Tibial artery (tissue), 4 donors: ENCODE data around the gene BAHCC1.

Experiments used
- DNase-seq, 2 donors: peaks; one replicate each; pipeline ENCODE4 v3.0.0-alpha.2; 2019
- H3K27ac ChIP-seq, 2 donors: fragments of 200-600 bp; sonication (generic) in 1 of 2; 1 replicate in 1 of 2; 2 replicates in 1 of 2; pipeline ENCODE4 v1.5.1; 2018 to 2019; ENCODE audit warnings: mild to moderate bottlenecking in 1 of 2
- H3K27me3 ChIP-seq, 2 donors: fragments of 200-600 bp; sonication (generic) in 1 of 2; one replicate each; pipeline versions ENCODE4 v1.5.1 to v1.6.0; 2016 to 2019
- H3K36me3 ChIP-seq, 3 donors: fragments of 200-600 bp; sonication (generic) in 2 of 3; one replicate each; pipeline ENCODE4 v1.5.1; 2016 to 2019; ENCODE audit warnings: mild to moderate bottlenecking in 2 of 3
- H3K4me1 ChIP-seq, 4 donors: fragments of 200-600 bp; sonication (generic) in 2 of 4; 1 replicate in 3 of 4; 2 replicates in 1 of 4; pipeline ENCODE4 v1.5.1; 2016 to 2019
- H3K4me3 ChIP-seq, 2 donors: fragments of 200-600 bp; sonication (generic) in 1 of 2; 1 replicate in 1 of 2; 2 replicates in 1 of 2; pipeline ENCODE4 v1.5.1; 2018 to 2019; ENCODE audit warnings: mild to moderate bottlenecking in 2 of 2
- H3K9me3 ChIP-seq, 3 donors: fragments of 200-600 bp; sonication (generic) in 1 of 3; one replicate each; pipeline ENCODE4 v1.5.1; 2016 to 2019
- intact Hi-C: fragments of 100-400 bp; cut with DNase I; formaldehyde crosslinking; loops from one replicate; pipeline ENCODE4 v1.15.0; 2023; ENCODE audit warnings: low total_unique reads
- TF ChIP-seq, protein P1 (sequence below), 2 experiments: fragments of 200-600 bp in 1 of 2; fragments of 450-650 bp in 1 of 2; IDR thresholded peaks; one replicate each; pipeline ENCODE4 v1.5.1; 2017 to 2019; ENCODE audit warnings: antibody characterized with exemption in 2 of 2, mild to moderate bottlenecking in 1 of 2, moderate library complexity in 1 of 2

BAHCC1 gene

DNA sequence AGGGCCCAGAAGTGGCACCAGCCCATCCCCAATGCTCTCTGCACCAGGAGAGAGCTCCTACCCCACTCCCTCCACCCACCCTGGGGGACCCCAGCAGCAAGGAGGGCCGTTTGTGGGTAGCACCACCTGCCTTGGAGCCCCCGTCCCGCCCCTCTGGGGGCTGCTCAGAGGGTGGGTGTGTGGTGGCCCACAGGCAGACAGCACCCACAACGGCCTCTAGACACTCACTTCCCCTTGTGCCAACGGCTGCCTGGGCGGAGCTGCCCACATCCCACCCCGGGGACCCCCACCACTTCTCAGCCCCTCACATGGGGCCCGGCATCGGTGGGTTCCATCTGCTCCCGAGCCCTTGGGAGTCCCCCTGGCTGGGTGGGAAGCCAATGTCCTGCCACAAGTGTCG lies 33.3 kb downstream of the BAHCC1 start:
- H3K4me1 ChIP-seq = peaks cover 14 to 63% (median 57%) of the 10 kb centered on the region in 4 donors

DNA sequence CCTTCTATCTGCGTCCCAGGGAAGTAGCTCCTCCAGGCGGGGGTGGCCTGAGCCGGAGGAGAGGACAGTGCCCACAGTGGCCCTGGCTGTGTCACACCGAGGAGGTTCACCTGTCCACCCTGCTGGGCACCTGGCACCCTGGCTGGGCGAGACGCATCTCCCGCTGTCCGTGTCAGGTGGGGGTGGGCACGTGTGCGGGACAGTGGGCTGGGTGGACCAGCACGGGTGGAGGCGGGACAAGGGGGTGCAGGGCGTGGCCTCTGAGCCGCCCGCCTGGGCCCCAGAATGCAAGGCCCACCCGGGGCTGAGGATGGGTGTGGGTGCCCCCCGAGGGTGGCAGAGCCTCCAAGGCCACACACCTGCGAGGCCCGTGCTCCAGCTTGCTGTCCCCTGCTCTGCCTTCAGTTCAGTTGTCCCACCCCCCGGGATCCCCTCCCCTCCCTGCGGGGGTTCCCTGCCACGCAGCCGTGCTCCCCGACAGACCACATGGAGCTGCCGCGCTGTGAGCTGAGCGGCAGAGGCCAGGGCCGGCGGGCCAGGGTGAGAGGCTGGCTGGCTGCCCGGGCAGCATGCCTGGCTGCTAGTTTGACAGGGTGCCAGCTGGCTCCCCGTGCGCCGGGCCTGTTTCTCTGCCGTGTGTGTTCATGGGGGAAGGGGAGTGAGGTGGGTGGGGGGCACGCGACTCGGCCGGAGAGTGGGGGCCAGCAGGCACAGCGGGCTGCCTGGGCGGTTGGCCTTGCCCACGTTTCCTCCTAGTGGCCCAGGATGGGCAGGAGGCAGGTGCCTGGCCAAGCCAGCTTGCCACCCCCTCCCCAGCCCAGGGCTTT lies 33.9 kb downstream of the BAHCC1 start:
- H3K36me3 ChIP-seq = no peaks in the 10 kb centered on the region
- peak overlapping the region; percentile 9 to 35 for H3K4me3 ChIP-seq
- peak; percentile 67 to 93 for DNase-seq
- intact Hi-C loops = no loop called here
- H3K27me3 ChIP-seq = no peaks in the 10 kb centered on the region
- peak overlapping the region; percentile 42 to 70 for H3K27ac ChIP-seq
- no peaks in the 10 kb centered on the region for H3K9me3 ChIP-seq
- TF ChIP-seq, protein P1, sequence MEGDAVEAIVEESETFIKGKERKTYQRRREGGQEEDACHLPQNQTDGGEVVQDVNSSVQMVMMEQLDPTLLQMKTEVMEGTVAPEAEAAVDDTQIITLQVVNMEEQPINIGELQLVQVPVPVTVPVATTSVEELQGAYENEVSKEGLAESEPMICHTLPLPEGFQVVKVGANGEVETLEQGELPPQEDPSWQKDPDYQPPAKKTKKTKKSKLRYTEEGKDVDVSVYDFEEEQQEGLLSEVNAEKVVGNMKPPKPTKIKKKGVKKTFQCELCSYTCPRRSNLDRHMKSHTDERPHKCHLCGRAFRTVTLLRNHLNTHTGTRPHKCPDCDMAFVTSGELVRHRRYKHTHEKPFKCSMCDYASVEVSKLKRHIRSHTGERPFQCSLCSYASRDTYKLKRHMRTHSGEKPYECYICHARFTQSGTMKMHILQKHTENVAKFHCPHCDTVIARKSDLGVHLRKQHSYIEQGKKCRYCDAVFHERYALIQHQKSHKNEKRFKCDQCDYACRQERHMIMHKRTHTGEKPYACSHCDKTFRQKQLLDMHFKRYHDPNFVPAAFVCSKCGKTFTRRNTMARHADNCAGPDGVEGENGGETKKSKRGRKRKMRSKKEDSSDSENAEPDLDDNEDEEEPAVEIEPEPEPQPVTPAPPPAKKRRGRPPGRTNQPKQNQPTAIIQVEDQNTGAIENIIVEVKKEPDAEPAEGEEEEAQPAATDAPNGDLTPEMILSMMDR (IDR thresholded peaks at IDR 0.05) = no peak
- H3K4me1 ChIP-seq = peaks cover 8 to 63% (median 57%) of the 10 kb centered on the region in 4 donors

More for the DNA sequence above, 33.3 kb downstream of the BAHCC1 start:
- H3K27me3 ChIP-seq = no peaks in the 10 kb centered on the region
- peak overlapping the region in 1 of 2 donors; percentile 35 for H3K4me3 ChIP-seq
- H3K27ac ChIP-seq = peak overlapping the region; percentile 37 to 70
- no peak for DNase-seq
- H3K36me3 ChIP-seq = no peaks in the 10 kb centered on the region
- H3K9me3 ChIP-seq = no peaks in the 10 kb centered on the region
- TF ChIP-seq, protein P1 (IDR thresholded peaks at IDR 0.05) = no peak
- intact Hi-C loops = no loop called here

DNA sequence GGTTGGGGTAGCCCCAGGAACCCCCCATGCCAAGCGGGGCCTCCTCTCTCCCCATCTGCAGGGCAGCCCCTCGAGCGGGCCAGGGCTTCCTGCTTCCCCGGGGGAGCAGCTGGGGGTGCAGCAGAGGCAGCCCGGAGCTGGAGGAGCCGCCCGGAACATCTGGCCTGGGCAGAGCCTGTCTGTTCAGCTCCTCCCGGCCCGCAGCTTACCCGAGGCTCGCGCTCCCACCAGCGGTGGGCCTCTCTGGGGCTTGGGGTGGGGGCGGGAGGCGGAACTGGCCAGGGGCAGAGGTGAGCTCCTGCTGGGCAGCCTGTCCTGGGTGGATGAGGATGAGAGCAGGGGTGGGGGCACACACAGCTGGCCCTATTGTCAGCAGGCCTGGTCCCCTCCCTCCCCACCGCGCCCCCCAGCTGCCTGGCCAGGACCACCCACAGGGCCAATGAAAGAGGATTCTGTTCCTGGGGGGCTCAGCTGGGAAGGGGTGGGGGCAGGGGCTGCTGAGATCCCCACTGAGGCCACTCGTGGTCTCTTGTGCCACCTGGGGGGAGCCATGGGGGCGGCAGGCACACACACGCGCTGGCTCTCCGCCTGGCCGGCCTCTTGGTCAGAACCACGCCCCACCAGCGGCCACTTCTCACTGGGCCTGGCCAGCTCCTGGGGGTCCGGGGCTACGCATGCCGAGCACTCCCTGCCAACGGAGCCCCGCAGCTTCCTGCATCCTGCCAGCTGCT lies 34.7 kb downstream of the BAHCC1 start:
- H3K27ac ChIP-seq = peak overlapping the region; percentile 42 to 70
- no peaks in the 10 kb centered on the region for H3K9me3 ChIP-seq
- H3K4me1 ChIP-seq = peaks cover 8 to 67% (median 59%) of the 10 kb centered on the region in 4 donors
- no peaks in the 10 kb centered on the region for H3K27me3 ChIP-seq
- TF ChIP-seq, protein P1 (IDR thresholded peaks at IDR 0.05) = no peak
- no peak for DNase-seq
- intact Hi-C loops = loop anchor here (5.0 kb wide), 1 partner anchor 37 kb away; no protein-coding TSS in a partner anchor
- no peaks in the 10 kb centered on the region for H3K36me3 ChIP-seq
- H3K4me3 ChIP-seq = peak overlapping the region; percentile 9 to 35

DNA sequence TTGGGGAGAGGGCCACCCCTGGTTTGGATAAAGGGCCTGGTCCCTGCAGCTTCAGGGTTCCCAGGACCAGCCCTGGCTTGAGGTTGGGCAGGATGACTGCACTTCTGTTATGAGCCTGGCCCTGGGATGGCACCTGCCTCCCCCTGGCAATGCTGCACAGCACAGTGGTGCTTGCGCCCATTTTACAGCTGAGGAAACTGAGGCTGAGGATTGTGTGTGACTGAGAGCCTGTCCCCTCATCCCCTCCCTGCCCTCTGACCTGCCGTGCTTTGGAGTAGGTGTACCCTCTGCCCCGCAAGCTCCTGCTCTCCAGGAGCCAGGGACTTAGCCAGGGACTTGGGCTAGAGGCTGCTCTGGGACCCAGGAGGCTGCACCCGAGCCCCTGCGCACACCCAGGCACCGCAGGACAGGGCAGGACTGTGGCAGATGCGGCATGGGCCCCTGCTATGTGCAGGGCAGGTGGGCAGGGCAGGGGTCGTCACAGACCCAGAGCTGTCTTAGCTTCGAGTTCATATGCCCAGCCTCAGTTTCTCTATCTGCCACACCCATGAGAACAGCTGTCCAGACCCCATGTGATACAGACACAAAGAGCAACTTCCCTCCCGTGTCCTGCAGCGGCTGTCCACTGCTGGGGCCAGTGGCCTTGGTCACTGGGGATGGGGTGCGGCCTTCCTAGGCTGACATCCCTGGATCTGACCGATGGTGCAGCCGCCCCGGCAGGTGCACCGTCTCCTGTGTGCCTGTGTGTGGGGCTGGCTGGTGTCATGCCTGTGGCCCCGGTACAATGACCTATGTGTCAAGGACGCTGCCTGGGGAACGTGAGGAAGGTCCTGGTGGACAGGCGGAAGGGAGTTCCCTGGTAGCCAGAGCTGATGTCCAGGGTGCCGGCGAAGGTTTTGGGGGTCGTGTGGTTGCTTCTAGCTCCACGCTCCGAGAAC lies 36.6 kb downstream of the BAHCC1 start:
- TF ChIP-seq, protein P1 (IDR thresholded peaks at IDR 0.05) = no peak
- H3K9me3 ChIP-seq = no peaks in the 10 kb centered on the region
- H3K4me1 ChIP-seq = peaks cover 8 to 64% (median 57%) of the 10 kb centered on the region in 4 donors
- no peaks in the 10 kb centered on the region for H3K36me3 ChIP-seq
- no peaks in the 10 kb centered on the region for H3K27me3 ChIP-seq
- no peak overlapping the region for H3K4me3 ChIP-seq
- H3K27ac ChIP-seq = no peak overlapping the region
- DNase-seq = no peak
- intact Hi-C loops = loop anchor here (5.0 kb wide), 1 partner anchor 35 kb away; no protein-coding TSS in a partner anchor

DNA sequence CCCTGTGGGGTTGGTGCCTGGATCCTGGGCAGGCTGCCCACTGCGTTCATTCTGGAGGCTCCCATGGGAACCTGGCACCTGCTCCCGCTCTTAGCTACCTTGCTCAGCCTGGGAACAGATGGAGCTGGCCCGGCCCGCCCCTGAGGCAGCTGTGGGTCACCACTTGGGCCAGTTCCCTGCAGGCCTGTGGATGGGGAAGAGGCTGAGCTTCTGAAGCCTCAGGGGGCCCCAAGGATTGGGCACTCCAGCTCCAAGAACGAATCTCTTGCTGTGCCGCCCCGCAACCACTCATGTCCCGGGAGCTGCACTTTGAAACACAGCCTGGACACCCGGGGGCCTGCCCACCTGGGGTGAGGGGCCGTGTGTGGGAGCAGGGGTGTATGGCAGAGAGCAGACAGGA lies 37.7 kb downstream of the BAHCC1 start:
- Histone ChIP-seq H3K4me3 (no peak overlapping the region), H3K9me3 (no peaks in the 10 kb centered on the region), H3K27me3 (no peaks in the 10 kb centered on the region), H3K4me1 (peaks cover 1 to 61% (median 51%) of the 10 kb centered on the region in 4 donors), H3K36me3 (peaks cover 0 to 1% (median 0%) of the 10 kb centered on the region in 3 donors), H3K27ac (no peak overlapping the region)
- intact Hi-C loops = loop anchor here (5.0 kb wide), 1 partner anchor 34 kb away; no protein-coding TSS in a partner anchor
- no peak for DNase-seq
- TF ChIP-seq, protein P1 (IDR thresholded peaks at IDR 0.05) = no peak
